Tibial nerve (tissue), 4 donors: Measurements from ENCODE around the gene PREX1. TPM values are rescaled to one million over a fixed set of nuclear protein-coding genes. Genes with fewer than 3 reads are reported as not detected.

Experiments used
- DNase-seq, 2 donors: peaks; one replicate each; pipeline ENCODE4 v3.0.0-alpha.2; 2019; ENCODE audit warnings: low spot score in 2 of 2
- H3K27ac ChIP-seq, 4 donors: fragments of 200-600 bp; sonication (generic) in 3 of 4; one replicate each; pipeline ENCODE4 v1.5.1; 2017 to 2019; ENCODE audit warnings: mild to moderate bottlenecking in 1 of 4
- H3K27me3 ChIP-seq, 2 donors: fragments of 200-600 bp; sonication (generic) in 1 of 2; one replicate each; pipeline versions ENCODE4 v1.5.1 to v1.6.0; 2017 to 2019
- H3K36me3 ChIP-seq, 3 donors: fragments of 200-600 bp; sonication (generic); one replicate each; pipeline ENCODE4 v1.5.1; 2018 to 2019
- H3K4me1 ChIP-seq, 4 donors: fragments of 200-600 bp; sonication (generic) in 3 of 4; one replicate each; pipeline ENCODE4 v1.5.1; 2017 to 2019
- H3K4me3 ChIP-seq, 4 donors: fragments of 200-600 bp; sonication (generic) in 3 of 4; one replicate each; pipeline ENCODE4 v1.5.1; 2017 to 2019; ENCODE audit warnings: mild to moderate bottlenecking in 1 of 4, moderate library complexity in 1 of 4
- H3K9me3 ChIP-seq, 4 donors: fragments of 200-600 bp; sonication (generic) in 3 of 4; one replicate each; pipeline ENCODE4 v1.5.1; 2017 to 2019
- CTCF ChIP-seq, 5 experiments: fragments of 200-600 bp in 3 of 5; fragments of 450-650 bp in 2 of 5; sonication (generic) in 3 of 5; IDR thresholded peaks; one replicate each; pipeline ENCODE4 v1.5.1; 2016 to 2019; ENCODE audit warnings: antibody characterized with exemption in 5 of 5, mild to moderate bottlenecking in 3 of 5, moderate library complexity in 2 of 5
- EP300 ChIP-seq, 2 donors: sonication (generic); formaldehyde crosslinking; IDR thresholded peaks; one replicate each; pipeline ENCODE4 v1.6.1; 2017; ENCODE audit warnings: antibody characterized with exemption in 2 of 2, mild to moderate bottlenecking in 1 of 2
- POLR2A ChIP-seq, 2 donors: fragments of 450-650 bp; IDR thresholded peaks; one replicate each; pipeline ENCODE4 v1.6.1; 2017; ENCODE audit warnings: antibody characterized with exemption in 2 of 2, mild to moderate bottlenecking in 2 of 2, moderate library complexity in 2 of 2
- WGBS, 2 donors: methylation state at CpG; one replicate each; pipeline ENCODE4 v1.1.5; 2018; 5-methylcytosine and 5-hydroxymethylcytosine counted together
- total RNA-seq, 4 donors: library from RNA; depleted of rRNA; stranded (reverse); fragments of >200 nt; gene quantifications; one replicate each; pipeline ENCODE4 v1.1.0, GENCODE V29; 2016

The PREX1 gene
- total RNA-seq, 4 donors from 2014 or later, result 30.1 to 50.7 (median 32.5) TPM

- peaks cover 0 to 32% (median 1%) of the 10 kb centered on the region in 4 donors for H3K4me1 ChIP-seq
- no peaks in the 10 kb centered on the region for H3K27me3 ChIP-seq
- no peak for DNase-seq
- whole genome bisulfite sequencing, 2 donors, result 75 to 85% methylated on average over 6 of the region's 6 CpGs
- TF ChIP-seq POLR2A (IDR thresholded peaks at IDR 0.05) (no peak), CTCF (IDR thresholded peaks at IDR 0.05) (no peak), EP300 (IDR thresholded peaks at IDR 0.05) (no peak)
- peaks cover 0 to 41% (median 0%) of the 10 kb centered on the region in 3 donors for H3K36me3 ChIP-seq
- H3K9me3 ChIP-seq, result peaks cover 0 to 8% (median 0%) of the 10 kb centered on the region in 4 donors
- H3K4me3 ChIP-seq, result no peak overlapping the region
- H3K27ac ChIP-seq, result no peak overlapping the region
Observed at GRCh38 chr20:48662711-48663110, 165.1 kb downstream of the PREX1 start.

GRCh38 chr20:48661575-48662455 is 166.0 kb downstream of the PREX1 start:
- WGBS, 2 donors, result 52 to 56% methylated on average over 14 of the region's 14 CpGs
- H3K4me3 ChIP-seq, result no peak overlapping the region
- peaks cover 0 to 8% (median 0%) of the 10 kb centered on the region in 4 donors for H3K9me3 ChIP-seq
- no peak for DNase-seq
- peaks cover 0 to 44% (median 4%) of the 10 kb centered on the region in 3 donors for H3K36me3 ChIP-seq
- TF ChIP-seq EP300 (IDR thresholded peaks at IDR 0.05) (no peak), POLR2A (IDR thresholded peaks at IDR 0.05) (no peak), CTCF (IDR thresholded peaks at IDR 0.05) (no peak)
- H3K27me3 ChIP-seq, result no peaks in the 10 kb centered on the region
- H3K4me1 ChIP-seq, result peaks cover 0 to 29% (median 0%) of the 10 kb centered on the region in 4 donors
- H3K27ac ChIP-seq, result peak overlapping the region in 1 of 4 donors; percentile 23

- WGBS, 2 donors, result 90 to 95% methylated on average over 9 of the region's 9 CpGs
- H3K27me3 ChIP-seq, result no peaks in the 10 kb centered on the region
- H3K27ac ChIP-seq, result no peak overlapping the region
- no peak for TF ChIP-seq EP300 (IDR thresholded peaks at IDR 0.05)
- TF ChIP-seq POLR2A (IDR thresholded peaks at IDR 0.05), result no peak
- TF ChIP-seq CTCF (IDR thresholded peaks at IDR 0.05), result no peak
- H3K4me3 ChIP-seq, result no peak overlapping the region
- no peak for DNase-seq
- peaks cover 0 to 8% (median 0%) of the 10 kb centered on the region in 4 donors for H3K9me3 ChIP-seq
- peaks cover 0 to 49% (median 8%) of the 10 kb centered on the region in 3 donors for H3K36me3 ChIP-seq
- H3K4me1 ChIP-seq, result peaks cover 0 to 29% (median 0%) of the 10 kb centered on the region in 4 donors
Observed at GRCh38 chr20:48660788-48661187, 167.0 kb downstream of the PREX1 start.

GRCh38 chr20:48659858-48660257 is 167.9 kb downstream of the PREX1 start:
- H3K36me3 ChIP-seq, result peaks cover 0 to 53% (median 8%) of the 10 kb centered on the region in 3 donors
- H3K9me3 ChIP-seq, result peaks cover 0 to 8% (median 0%) of the 10 kb centered on the region in 4 donors
- 63 to 74% methylated on average over 8 of the region's 8 CpGs for WGBS, 2 donors
- no peak for DNase-seq
- H3K4me1 ChIP-seq, result peaks cover 0 to 29% (median 0%) of the 10 kb centered on the region in 4 donors
- no peak overlapping the region for H3K27ac ChIP-seq
- no peaks in the 10 kb centered on the region for H3K27me3 ChIP-seq
- H3K4me3 ChIP-seq, result no peak overlapping the region
- TF ChIP-seq CTCF (IDR thresholded peaks at IDR 0.05) (no peak), POLR2A (IDR thresholded peaks at IDR 0.05) (no peak), EP300 (IDR thresholded peaks at IDR 0.05) (peak in 1 of 2 donors; percentile 9)

- WGBS, 2 donors, result 67 to 68% methylated on average over 8 of the region's 8 CpGs
- TF ChIP-seq CTCF (IDR thresholded peaks at IDR 0.05) (no peak), EP300 (IDR thresholded peaks at IDR 0.05) (no peak), POLR2A (IDR thresholded peaks at IDR 0.05) (no peak)
- H3K9me3 ChIP-seq, result peaks cover 0 to 8% (median 0%) of the 10 kb centered on the region in 4 donors
- DNase-seq, result no peak
- peaks cover 0 to 61% (median 8%) of the 10 kb centered on the region in 3 donors for H3K36me3 ChIP-seq
- no peak overlapping the region for H3K27ac ChIP-seq
- peaks cover 0 to 29% (median 0%) of the 10 kb centered on the region in 4 donors for H3K4me1 ChIP-seq
- no peaks in the 10 kb centered on the region for H3K27me3 ChIP-seq
- no peak overlapping the region for H3K4me3 ChIP-seq
Observed at GRCh38 chr20:48658505-48658904, 169.3 kb downstream of the PREX1 start.
